Prostate gland (tissue), 2 donors: Measurements from ENCODE around the gene SLC25A36.

Experiments used
- CTCF ChIP-seq, 4 experiments: fragments of 200-600 bp in 2 of 4; fragments of 450-650 bp in 2 of 4; sonication (generic) in 2 of 4; IDR thresholded peaks; 1 replicate in 3 of 4; 2 replicates in 1 of 4; pipeline ENCODE4 v1.5.1; 2016 to 2019; ENCODE audit warnings: antibody characterized with exemption in 4 of 4, mild to moderate bottlenecking in 2 of 4, moderate library complexity in 2 of 4
- POLR2A ChIP-seq: fragments of 450-650 bp; IDR thresholded peaks from one replicate; pipeline ENCODE4 v1.6.1; 2016; ENCODE audit warnings: antibody characterized with exemption, mild to moderate bottlenecking
- POLR2AphosphoS5 ChIP-seq: sonication (generic); formaldehyde crosslinking; IDR thresholded peaks from one replicate; pipeline ENCODE4 v1.6.1; 2017; ENCODE audit warnings: antibody characterized with exemption

DNA sequence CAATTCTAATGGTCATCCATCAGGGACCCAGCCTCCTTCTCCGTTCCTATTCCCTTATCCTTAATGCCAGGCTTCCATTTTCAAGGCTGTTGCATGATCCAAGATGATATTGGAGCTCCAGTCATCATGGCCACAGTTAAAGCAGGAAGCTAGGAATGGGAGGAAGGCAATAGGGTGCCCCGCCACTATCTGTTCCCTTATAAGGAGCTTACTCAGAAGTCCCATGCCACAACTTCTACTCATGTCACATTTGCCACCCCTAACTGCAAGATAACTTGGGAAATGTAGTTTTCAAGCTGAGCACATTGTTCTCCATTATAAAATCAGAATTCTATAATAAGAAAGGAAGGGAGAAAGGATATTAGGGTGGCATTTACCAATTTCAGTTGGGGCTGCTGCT, 70.9 kb downstream of the SLC25A36 start:
- no peak for TF ChIP-seq CTCF (IDR thresholded peaks at IDR 0.05)
- no peak for TF ChIP-seq POLR2A
- no peak for TF ChIP-seq POLR2AphosphoS5
